Left lung (tissue), 10 donors: ENCODE measurements around the gene SENP7. TPM values are rescaled to one million over a fixed set of nuclear protein-coding genes. Genes with fewer than 3 reads are reported as not detected.
"Not testable (repeated sequence)": the region's sequence is repeated elsewhere in the genome, so short reads cannot be mapped to it uniquely, and the experiment has no call there.

ENCODE experiments used
- ATAC-seq: fragments of 200-7000 bp; cut with Tn5 transposase; one replicate; pipeline ENCODE4 v1.9.1; 2020; ENCODE audit warnings: moderate library complexity
- DNase-seq, 4 donors: peaks; one replicate each; pipeline ENCODE4 v3.0.0-alpha.2; 2013 to 2020
- H3K27ac ChIP-seq, 2 donors: fragments of 200-600 bp; sonication (generic) in 1 of 2; one replicate each; pipeline versions ENCODE4 v1.5.0 to v1.8.0; 2020 to 2021
- H3K27me3 ChIP-seq, 2 donors: fragments of 200-600 bp; sonication (generic) in 1 of 2; one replicate each; pipeline versions ENCODE4 v1.5.0 to v1.8.0; 2020 to 2021
- H3K36me3 ChIP-seq, 2 donors: fragments of 200-600 bp; sonication (generic) in 1 of 2; one replicate each; pipeline versions ENCODE4 v1.5.0 to v1.8.0; 2020 to 2021
- H3K4me1 ChIP-seq, 2 donors: fragments of 200-600 bp; one replicate each; pipeline ENCODE4 v1.8.0; 2021
- H3K4me3 ChIP-seq, 2 donors: fragments of 200-600 bp; sonication (generic) in 1 of 2; one replicate each; pipeline versions ENCODE4 v1.5.0 to v1.8.0; 2020 to 2021; ENCODE audit warnings: mild to moderate bottlenecking in 1 of 2
- H3K9me3 ChIP-seq, 2 donors: fragments of 200-600 bp; sonication (generic) in 1 of 2; one replicate each; pipeline versions ENCODE4 v1.5.0 to v1.8.0; 2020 to 2021
- CTCF ChIP-seq, 2 donors: fragments of 200-600 bp; sonication (generic) in 1 of 2; IDR thresholded peaks; one replicate each; pipeline versions ENCODE4 v1.5.0 to v1.8.0; 2021; ENCODE audit warnings: antibody characterized with exemption in 2 of 2
- intact Hi-C, 2 donors: fragments of 100-400 bp; cut with DNase I; formaldehyde crosslinking; loops; one replicate each; pipeline versions ENCODE4 v1.11.2 to v1.14.2; 2022
- polyA plus RNA-seq, 6 donors: library from polyadenylated mRNA; unstranded; fragments of 120-200 nt; gene quantifications; one replicate each; pipeline ENCODE4 v1.2.1, GENCODE V29; 2013; ENCODE audit not compliant: insufficient read length in 6 of 6
- total RNA-seq, 2 donors: library from RNA; stranded (reverse); fragmentation: NEBNext Ultra II Directional; extraction: Animal tissue kit (Norgen Biotek cat#: 25700); gene quantifications; one replicate each; pipeline ENCODE4 v1.2.1, GENCODE V29; 2021
- donor health status: DM: no; HTN: yes; CAD: no.
- donor health status: DM: no; HTN: no; CAD: no.

The SENP7 gene
- total and polyA plus RNA-seq, 8 donors = 13.2 to 106 (median 98.4) TPM

- ATAC-seq (no peak), DNase-seq (no peak)
- Histone ChIP-seq H3K27ac (no peak overlapping the region), H3K36me3 (peaks cover 0 to 6% of the 10 kb centered on the region in 2 donors), H3K4me3 (no peak overlapping the region), H3K4me1 (no peaks in the 10 kb centered on the region), H3K9me3 (peaks cover 0 to 8% of the 10 kb centered on the region in 2 donors), H3K27me3 (no peaks in the 10 kb centered on the region)
- TF ChIP-seq CTCF (IDR thresholded peaks at IDR 0.05) = no peak
- intact Hi-C loops = no loop called here
Measured at GRCh38 chr3:101478980-101479379, 34.0 kb downstream of the SENP7 start.

- ATAC-seq, H3K4me1 ChIP-seq, H3K4me3 ChIP-seq, intact Hi-C loops, H3K27me3 ChIP-seq, H3K27ac ChIP-seq, DNase-seq, H3K36me3 ChIP-seq, H3K9me3 ChIP-seq: not testable (repeated sequence)
Measured at GRCh38 chr3:101474841-101475552, 38.0 kb downstream of the SENP7 start.

- H3K27ac ChIP-seq, DNase-seq, ATAC-seq, intact Hi-C loops, H3K27me3 ChIP-seq, H3K4me3 ChIP-seq, H3K4me1 ChIP-seq, H3K9me3 ChIP-seq, H3K36me3 ChIP-seq: not testable (repeated sequence)
Measured at GRCh38 chr3:101468676-101469075, 44.3 kb downstream of the SENP7 start.

- DNase-seq, intact Hi-C loops, ATAC-seq, H3K4me3 ChIP-seq, H3K27me3 ChIP-seq, H3K4me1 ChIP-seq, H3K9me3 ChIP-seq, H3K27ac ChIP-seq, H3K36me3 ChIP-seq: not testable (repeated sequence)
Measured at GRCh38 chr3:101467310-101467663, 45.7 kb downstream of the SENP7 start.

GRCh38 chr3:101466465-101467309, 46.3 kb downstream of the SENP7 start:
- ATAC-seq = peak; percentile 69

GRCh38 chr3:101464235-101464634, 48.8 kb downstream of the SENP7 start:
- no peak for DNase-seq
- no peak for ATAC-seq
- H3K4me1 ChIP-seq = no peaks in the 10 kb centered on the region
- no peak for TF ChIP-seq CTCF (IDR thresholded peaks at IDR 0.05)
- no peak overlapping the region for H3K4me3 ChIP-seq
- no peaks in the 10 kb centered on the region for H3K27me3 ChIP-seq
- H3K27ac ChIP-seq = no peak overlapping the region
- H3K9me3 ChIP-seq = peaks cover 0 to 2% of the 10 kb centered on the region in 2 donors
- no peaks in the 10 kb centered on the region for H3K36me3 ChIP-seq
- intact Hi-C loops = no loop called here

More at GRCh38 chr3:101466465-101467309, 46.3 kb downstream of the SENP7 start:
- H3K36me3 ChIP-seq = no peaks in the 10 kb centered on the region
- intact Hi-C loops = no loop called here
- H3K27ac ChIP-seq = no peak overlapping the region
- peak in 3 of 4 donors; percentile 6 to 63 (median 42) for DNase-seq
- H3K4me3 ChIP-seq = peak overlapping the region in 1 of 2 donors; percentile 7
- no peaks in the 10 kb centered on the region for H3K4me1 ChIP-seq
- H3K9me3 ChIP-seq = peaks cover 0 to 4% of the 10 kb centered on the region in 2 donors
- TF ChIP-seq CTCF (IDR thresholded peaks at IDR 0.05) = no peak
- no peaks in the 10 kb centered on the region for H3K27me3 ChIP-seq
